NCI-H1436 (cell line): ENCODE results near the gene PIGQ.

Experiments used
- DNase-seq: peaks from one replicate; lab custom pipeline; 2025; lab: John Stamatoyannopoulos, UW

Gene PIGQ

DNA sequence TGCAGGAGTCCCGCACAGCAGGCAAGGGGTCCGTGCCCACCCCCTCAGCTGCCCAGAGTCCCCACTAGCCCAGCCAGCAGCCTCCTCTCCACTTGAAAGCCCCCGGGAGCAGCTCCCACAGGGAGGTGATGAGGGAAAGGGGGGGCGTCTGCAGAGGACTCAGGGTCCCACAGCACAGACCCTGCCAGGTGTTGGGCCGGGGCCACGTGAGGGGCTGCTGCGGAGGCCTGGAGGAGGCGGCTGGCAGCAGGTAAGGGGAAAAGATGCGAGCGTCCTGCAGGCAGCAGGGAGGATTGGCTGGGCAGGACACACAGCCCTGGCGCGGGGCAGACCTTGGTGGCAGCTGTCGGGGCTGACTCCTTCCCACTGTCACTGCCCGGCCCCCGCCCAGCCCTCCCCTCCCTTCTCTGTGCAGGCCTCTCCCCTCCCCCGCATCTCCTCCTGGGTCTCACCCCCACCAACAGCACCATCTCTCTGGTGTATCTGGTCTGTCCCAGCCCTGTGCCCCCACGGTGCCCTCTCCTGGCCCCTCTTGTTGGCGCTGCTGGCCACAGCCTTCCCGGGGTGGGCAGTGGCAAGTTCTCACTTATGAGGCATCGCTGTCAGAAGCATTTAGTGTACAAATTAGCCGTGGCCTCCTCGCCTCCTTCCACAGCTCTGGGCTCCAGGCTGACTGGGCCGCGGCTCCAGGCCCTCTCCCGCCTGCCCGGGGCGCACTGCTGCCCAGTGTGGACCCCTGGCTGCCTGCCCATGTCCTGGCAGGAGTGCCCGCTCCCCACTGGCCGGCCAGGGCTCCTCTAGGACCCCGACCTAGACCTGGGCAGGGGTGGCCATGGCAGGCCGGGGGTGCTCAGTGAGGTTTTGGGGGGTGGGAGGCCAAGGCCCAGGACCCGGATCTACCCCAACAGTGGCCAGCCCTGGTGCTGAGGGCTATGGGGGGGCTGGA is 14.0 kb upstream of the PIGQ start:
- no peak for DNase-seq

DNA sequence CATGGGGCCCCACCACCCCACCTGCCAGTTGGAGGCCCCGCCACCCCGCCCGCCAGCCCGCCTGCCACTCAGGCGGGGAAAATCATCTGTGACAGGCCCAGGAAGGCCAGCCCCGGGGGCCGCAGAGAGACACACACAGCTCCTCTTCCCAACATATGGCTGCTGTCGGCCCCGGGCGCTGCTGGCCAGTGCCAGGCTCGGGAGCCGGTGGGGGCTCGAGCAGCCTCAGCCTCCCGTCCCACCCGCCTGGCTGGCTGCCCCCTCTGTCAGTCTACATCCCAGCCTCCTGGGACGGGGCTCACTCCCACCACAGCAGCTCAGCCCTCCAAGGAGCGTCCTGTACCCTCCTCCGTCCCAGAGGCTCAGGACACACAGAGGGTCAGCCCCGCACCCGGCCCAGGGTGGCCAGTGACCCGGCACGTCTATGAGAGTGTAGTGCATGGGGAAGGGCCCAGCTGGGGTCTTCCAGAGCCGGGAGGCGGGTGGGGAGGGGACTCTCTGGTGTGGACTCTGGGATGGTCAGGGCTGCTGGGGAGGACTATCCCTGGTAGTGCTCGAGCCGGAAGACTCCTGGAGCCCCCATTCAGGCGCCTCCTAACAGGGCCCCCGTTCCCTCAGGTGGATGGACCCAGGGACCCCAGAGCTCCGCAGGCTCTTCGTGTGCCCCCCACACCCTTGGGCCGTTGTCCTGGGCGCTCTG is 13.1 kb upstream of the PIGQ start:
- DNase-seq, result no peak

DNA sequence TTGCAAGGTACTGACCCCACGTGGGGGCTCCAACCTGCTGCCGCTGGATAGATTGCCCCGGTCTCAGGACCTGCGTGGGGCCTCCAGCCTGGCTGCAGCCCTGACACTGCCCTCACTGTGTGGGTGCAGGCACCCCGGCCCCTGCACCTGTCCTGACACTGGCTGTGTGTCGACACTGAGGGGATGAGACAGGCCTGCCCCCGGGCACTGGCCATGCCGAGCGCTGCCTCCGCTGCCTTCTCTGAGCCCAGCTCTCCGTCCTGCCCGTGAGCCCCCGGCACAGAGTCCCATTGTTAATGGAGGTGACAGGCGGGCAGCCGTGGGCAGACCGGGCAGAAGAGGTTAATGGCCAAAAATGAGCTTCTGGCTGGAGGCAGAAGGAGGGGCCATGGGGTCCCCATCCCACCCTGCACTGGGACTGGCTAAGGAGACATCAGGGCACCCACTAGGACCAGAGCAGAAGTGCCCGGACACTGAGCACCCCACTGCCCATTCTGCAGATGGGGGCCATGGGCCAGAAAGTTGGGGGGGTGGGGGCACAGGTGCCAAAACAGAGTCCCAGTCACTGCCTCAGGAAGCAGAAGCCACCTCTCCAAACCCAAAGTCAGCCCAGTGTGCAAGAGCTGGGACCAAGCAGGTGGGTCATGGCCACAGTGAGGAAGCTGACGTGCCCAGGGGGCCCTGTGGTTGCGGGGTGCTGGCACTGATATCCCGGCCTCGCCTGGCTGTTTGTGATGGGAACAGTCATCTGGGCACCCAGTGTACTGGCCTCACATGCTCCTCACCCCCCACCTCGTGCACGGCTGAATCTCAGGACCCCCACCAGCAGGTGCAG is 12.1 kb upstream of the PIGQ start:
- no peak for DNase-seq

DNA sequence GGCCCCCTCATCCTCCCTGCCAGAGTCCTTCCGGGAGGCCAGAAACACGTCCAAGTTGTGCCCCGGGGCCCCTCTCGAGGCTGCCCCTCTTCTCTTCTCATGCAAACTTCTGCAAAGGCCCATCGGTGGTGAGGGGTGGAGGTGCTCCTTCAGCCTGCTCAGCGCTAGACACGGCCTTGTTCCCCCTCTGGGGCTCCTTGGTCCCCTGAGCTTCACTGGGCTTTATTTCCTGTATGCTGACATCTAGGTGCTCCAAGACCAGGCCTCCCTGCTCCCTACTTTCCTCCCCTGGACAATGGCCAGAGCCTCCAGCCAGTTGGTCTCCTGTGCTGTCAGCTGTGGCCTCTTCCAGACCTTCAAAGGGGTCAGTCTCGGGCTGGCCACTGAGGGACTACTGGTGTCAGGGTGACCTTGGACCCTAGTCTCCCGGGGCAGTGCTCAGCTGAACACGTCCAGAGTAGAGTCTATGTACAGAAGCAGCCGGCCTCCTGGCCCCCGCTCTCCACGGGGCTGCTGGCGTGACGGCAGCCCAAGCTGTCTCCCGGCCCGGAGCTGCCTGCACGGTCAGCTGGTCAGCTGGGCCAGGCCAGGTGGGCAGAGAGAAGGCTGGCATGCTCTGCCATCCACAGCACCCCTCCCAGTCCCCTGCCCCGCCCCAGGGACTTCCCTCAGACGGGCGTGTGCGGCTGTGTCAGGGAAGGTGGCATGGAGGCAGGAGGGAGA is 11.3 kb upstream of the PIGQ start:
- DNase-seq, result no peak

DNA sequence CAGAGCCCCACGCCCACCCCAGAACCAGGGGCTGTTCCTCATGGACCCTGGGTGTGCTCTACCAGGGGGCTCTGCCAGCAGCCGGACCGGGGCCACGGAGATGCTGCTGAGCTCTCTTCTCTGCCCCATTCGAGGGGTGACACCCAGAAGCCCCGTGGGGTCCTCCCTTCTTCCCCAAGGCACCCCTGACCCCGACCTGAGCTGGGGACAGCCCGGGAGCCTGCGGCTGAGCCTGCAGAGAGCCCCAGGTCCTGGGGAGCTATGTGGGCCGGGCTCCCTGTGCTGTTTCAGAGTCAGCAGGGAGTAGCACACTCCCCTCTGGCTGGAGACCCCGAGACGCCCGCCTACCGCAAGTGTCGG is 10.8 kb upstream of the PIGQ start:
- no peak for DNase-seq

DNA sequence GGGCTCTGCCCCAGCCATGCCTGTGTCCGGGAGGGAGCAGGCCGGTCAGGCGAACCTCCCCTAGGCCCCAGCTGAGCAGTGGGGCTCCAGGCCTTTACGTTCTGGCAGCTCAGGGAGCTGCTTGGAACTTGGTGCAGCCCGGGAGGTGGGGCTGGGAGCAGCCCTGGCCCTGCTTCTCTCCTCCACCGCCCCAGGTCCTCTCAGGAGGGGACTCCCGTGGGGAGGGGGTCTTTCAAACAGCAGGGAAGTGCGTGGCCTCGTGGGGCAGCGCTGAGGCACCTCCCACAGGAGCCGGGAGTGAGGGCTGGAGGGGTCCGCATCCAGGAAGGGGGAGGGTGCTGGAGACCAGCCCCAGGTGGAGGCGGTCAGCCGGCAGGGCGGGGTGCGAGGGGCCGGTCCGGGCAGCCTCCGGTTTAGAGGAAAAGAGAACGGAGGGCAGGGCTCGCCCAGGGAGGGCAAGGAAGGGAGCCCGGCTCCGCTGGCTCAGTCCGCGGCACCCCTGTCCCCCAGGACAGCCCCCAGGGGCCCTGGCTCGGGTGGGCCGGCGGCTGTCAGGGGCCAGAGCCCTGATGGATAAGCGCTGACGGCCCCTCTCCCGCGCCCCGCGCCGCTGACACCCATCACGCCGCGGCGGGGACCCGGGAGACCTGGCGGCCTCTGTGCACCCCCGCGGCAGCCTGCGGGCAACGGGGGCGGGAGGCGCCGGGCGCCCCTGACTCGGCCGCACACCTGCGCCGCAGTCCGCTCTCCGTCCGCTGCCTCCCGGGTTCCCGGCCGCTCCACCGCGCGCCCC is 10.2 kb upstream of the PIGQ start:
- DNase-seq, result no peak

DNA sequence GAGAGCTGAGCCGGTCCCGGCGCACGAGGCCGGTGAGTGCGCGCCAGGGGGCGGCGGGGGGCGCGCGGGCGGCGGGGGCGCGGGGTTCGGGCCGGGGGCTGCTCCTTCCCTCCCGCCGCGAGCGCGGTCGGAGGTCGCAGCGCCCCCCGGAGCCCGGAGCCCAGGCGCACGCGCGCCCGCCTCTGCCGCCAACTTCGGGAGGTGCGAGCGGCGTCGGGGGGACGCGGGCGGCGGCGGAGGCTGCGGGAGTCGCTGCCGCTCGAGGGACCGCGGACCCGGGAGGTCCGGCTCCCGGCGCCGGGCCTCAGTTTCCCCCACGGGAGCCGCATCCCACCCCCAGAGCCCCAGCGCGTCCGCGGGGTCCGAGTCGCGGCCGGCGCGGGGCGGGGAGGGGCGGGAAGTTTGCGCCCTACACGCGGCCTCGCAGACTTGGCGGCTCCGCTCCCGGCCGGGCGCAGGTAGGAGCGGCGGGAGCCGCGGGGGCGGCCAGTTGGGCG is 9.5 kb upstream of the PIGQ start, which contains the start of gene PRR35:
Gene PRR35, plus strand, starts transcription at position 191 of the 497 bp plus-strand sequence. CDS start 2,901 bp downstream, outside the sequence.
- DNase-seq, result no peak

DNA sequence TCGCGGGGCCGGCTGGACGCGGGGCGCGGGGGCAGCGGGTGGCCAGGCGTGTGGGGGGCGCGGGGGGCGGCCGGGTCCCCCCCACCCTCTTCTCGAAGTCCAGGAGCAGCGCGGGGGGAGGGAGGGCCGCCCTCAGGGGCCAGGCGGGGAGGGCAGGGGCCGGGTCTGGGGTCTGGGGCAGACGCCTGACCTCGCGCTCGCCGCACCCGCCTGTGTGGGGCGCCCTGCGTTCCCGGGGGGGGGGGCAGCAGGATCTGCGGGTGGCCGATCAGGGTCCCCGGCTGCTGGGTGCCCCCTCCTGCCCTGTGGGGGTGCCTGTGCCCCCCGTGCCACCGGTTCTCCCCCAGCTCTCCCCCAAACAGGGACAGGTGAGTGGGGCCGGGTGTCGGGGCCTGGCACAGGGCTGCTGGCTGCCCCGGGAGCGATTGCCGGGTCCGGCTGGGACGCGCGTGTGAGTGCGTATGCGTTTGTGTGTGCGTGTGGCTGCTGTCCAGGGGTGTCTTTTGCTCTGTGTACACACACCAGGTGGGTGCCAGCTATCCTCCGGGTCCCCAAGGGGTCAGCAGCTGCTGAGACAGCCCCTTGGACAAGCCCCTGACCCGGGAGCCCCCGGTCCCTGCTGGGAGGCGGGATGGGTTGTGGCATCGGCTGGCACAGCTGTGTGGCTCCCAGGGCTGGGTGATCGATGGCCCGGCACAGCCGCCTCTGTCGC is 8.9 kb upstream of the PIGQ start:
- DNase-seq, result no peak

DNA sequence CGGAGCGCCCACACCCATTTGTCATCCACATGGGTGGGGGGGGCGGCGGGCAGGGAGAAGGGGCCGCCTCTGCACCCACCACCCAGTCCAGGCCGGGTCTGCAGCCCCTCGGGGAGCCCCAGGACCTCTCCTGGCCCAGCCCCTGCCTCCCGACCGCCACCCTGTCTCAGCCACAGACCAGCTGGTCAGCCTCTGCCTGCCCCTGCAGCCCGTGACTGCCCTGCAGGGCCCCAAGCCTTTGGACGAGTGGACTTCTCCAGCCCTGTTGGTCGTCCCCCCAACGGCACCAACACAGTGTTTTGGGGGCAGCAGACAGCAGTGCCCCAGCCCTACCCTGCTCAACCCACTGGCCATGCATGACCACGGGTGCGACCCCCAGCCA is 8.4 kb upstream of the PIGQ start:
- DNase-seq, result no peak

DNA sequence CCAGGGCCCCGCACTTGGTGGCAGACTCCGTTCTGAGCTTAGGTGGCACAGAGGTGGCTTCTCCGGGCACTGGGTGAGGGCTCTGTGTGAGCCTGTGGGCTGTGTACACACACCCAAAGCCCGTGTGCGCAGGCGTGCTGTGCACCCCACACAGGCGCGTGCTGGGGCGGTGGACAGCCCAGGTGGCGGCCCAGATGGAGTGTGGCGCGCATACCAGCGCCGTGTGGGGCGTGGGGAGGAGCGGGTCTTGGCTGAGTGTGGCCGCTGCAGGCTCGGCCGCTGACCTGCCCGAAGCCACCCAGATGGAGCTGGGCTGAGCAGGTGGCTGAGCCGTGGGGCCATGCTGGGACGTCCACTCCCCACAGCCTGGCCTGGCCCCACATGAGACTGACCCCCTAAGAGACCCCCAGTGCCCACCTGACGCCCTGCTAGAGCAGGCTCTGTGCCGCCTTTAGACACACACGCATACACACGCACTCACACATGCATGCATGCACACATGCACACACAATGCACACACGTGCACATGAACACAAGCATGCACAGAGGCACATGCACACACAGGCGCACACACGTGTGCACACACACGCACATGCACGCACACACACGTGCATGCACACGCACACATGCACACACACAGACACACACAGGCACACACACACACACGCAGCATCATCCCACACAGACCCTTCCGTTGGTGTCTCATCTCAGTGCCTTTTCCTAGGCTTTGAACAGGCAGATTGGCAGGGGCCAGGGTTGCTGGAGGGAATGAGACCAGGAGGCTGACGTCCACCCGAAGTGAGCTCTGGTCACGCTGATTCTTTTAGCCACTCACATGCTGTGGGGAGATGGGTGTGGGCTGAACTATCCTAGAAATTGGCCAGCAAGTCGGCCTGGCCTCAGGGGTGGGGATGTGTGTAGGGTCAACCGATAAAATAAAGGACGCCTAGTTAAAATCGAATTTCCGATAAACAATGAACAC is 7.5 kb upstream of the PIGQ start:
- DNase-seq, result no peak

DNA sequence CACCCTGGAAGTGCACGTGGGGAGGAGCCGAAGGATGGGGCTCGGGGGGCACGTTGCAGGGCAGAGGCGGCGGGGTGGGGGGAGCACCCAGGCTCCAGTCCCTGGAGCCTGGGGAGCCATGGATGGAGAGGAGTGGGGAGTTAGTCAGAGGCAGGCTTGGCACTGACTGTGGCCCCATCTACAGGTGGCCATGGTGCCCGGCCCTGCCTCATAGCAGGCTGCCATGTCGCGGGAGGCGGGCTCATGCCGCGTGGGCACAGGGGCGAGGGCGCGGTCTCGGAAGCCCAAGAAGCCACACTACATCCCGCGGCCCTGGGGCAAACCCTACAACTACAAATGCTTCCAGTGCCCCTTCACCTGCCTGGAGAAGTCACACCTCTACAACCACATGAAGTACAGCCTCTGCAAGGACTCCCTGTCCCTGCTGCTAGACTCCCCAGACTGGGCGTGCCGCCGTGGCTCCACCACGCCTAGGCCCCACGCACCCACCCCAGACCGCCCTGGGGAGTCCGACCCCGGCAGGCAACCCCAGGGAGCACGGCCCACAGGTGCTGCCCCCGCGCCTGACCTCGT is 6.6 kb upstream of the PIGQ start:
- DNase-seq, result no peak

DNA sequence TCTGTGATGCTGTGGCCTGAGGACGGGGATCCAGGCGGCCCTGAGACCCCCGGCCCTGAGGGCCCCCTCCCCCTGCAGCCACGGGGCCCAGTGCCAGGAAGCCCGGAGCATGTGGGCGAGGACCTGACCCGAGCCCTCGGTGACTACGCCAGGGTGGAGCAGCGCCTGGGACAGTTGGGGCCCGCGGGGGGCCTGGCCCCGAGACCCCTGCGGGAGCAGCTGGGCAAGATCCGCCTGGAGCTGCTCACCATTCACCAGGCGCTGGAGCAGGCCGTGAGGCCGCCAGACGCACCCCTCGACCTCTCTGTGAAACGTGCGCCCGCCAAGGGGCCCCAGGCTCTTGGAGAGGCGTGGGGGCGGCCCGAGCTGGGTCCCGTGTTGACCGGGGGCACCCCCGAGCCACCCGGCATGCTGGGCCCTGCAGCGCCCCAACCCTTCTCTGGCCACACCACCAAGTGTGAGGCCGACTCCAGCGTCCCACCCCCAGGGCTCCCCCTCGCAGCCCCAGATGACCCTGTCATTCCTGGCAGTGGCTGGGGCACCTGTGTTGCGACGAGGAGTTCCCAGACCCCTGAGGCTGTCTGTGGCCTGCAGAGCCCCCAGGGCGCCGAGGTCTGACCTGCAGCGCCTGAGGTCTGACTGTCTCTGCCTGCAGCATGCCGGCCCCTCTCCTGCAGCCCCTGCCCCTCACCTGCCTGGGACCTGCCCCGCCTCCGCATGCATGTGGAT is 4.9 kb upstream of the PIGQ start:
- DNase-seq, result no peak

DNA sequence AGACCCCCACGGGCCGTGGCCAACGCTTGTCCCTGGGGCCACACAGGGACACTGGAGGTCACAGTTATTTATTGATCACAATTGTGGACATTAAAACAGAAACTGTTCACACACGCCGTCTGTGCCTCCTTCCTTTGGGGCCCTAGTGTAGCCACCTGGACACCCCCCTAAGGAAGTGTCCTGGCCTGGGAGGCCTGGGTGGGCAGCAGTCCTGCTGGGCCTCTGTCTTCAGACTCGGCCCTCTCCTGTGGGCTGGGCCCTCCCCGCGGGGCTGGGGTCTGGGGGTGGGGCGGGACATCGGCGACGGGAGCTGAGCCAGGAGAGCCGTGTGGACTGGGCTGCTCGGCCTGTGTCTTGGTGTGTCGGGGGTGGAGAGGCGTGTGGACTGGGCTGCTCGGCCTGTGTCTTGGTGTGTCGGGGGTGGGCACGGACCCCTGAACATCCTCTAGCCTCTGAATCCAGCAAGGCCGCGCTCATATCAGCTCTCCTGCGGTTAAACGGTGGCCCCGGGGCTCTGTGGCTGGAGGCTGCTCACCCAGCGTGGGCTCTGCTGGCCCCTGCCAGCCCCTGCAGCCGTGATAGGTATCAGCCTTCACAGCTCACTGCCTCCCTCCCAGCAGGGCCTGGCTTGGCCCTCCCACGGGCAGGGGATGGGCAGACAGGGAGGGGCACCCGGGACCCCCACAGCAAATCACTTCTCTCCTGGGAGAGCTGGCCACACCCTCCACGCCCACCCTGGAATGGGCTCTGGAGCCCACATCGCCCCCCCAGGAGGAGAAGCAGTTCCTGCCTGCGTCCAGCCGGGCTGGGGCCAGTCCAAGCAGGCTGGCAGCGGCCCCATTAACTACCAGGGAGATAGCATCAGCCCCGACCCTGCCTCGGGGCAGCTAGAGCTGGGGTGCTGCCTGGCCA is 4.1 kb upstream of the PIGQ start:
- DNase-seq, result no peak

DNA sequence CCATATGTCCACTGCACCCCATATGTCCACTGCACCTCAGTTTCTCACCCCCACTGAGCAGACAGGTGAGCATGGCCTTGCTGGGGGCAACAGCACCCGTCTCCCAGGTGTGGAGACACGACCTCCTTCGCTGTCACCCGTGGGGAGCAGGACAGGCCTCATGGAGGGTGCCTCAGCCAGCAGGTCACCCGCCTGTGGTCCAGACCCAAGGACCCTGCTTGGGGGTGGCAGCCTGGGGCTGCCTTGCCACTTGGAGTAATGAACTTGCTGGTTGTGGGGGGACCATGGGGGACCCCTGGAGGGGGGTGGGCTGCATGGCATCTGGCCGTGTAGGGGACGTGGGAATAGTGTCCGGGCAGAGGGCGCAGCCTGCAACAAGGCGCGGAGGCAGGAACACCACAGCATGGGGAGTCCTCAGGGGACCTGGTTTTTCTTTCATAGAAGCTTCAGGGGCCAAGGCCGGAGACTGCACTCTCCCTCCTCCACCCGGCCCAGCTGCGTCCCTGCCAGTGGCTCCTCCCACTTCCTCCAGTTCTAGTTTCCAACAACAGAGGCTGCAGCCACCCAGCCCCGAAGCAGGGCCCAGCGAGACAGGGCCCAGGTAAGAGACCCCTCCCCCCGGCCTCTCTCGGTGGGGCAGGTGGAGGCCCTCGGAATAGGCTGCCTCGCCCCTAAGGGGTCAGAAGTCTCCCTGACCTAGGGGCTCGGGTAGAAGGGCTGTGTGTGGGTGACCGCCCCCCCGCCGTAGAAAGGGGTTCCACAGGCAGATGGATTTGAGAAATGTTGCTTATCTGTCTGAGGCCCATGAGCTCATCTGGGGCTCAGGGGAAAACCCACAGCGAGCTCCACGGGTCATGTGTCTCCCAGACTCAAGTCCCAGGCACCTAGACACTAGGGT is 3.0 kb upstream of the PIGQ start, which contains the start of gene NHLRC4:
Gene NHLRC4, plus strand, starts transcription at position 531 of the 898 bp plus-strand sequence. CDS start 1,043 bp downstream, outside the sequence.
- peak; percentile 15 for DNase-seq
